ENCODE results near the gene CCDC187. TPM values are rescaled to one million over a fixed set of nuclear protein-coding genes. Genes with fewer than 3 reads are reported as not detected.

Gene CCDC187
- total RNA-seq, 1 donor from 2014 or later = 0.10 TPM

DNA sequence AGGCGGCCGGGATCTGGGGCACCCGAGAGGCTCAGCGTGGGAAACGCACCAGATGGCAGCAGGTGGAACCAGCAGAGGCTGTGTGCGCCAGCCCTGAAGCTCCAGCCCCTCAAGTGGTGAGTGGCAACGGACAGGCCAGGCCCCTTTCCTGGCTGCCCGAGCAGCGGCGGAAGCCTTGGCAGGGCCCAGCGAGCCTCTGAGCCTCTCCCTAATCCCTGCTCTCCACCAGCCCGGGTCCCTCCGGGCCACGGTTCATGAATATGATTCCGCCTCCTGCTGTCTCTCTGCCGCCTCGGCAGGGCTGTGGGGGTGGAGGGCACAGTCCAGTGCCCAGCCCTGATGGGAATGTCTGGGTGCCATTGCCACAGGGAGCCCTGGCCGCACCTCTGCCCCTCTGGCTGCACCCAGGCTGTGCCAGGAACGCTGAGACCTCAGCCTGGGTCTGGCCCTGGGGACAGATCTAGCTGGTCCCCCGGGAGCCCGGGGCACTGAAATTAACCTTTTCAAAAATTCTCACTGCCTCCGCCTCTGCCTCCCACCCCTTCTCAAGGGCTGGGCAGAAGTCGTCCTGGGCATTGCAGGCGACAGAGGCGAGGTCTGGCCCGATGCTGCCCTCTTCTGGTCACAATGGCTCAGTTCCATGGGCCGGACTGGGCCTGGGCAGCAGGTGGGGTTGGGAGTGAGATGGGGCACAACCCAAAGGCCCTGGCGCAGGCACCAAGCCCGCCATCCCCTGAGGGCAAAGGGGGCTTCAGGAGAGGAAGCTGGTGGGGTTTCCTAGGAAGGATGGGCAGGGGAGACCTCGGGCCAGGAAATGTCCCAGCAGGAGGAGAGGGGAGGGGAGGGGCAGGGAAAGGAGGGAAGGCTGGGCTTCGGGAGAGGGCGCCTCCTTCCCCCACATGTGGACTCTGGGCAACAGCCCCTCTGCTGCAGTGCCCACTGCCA lies 20.3 kb downstream of the CCDC187 start:
- DNase-seq = peak; percentile 18

DNA sequence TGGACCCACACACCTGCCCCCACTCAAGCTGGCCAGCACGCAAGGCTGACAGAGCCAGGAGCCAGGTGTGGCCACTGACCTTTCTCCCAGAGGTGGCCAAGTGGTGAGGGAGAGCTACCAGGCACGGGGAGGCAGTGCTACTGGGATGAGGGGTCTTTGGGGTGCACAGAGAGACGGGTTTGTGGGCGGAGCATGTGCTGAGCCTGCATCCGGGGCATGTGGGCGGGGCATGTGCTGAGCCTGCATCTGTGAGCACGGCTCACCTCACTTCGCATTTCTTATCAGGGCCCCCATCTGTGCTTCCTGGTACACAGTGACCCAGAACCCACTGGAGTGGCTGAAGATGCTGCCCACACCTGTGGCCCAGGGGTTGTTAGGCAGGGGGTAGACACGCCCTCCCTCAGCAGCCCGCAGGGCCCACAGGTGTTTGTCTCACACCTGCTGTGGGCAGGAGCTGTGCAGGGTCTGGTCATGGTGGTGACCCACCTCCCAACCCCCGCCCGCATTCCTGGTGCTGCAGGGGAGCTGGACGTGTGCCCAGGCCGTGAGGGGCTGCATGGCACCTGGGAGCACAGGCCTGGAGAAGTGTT lies 21.5 kb downstream of the CCDC187 start:
- DNase-seq = no peak

DNA sequence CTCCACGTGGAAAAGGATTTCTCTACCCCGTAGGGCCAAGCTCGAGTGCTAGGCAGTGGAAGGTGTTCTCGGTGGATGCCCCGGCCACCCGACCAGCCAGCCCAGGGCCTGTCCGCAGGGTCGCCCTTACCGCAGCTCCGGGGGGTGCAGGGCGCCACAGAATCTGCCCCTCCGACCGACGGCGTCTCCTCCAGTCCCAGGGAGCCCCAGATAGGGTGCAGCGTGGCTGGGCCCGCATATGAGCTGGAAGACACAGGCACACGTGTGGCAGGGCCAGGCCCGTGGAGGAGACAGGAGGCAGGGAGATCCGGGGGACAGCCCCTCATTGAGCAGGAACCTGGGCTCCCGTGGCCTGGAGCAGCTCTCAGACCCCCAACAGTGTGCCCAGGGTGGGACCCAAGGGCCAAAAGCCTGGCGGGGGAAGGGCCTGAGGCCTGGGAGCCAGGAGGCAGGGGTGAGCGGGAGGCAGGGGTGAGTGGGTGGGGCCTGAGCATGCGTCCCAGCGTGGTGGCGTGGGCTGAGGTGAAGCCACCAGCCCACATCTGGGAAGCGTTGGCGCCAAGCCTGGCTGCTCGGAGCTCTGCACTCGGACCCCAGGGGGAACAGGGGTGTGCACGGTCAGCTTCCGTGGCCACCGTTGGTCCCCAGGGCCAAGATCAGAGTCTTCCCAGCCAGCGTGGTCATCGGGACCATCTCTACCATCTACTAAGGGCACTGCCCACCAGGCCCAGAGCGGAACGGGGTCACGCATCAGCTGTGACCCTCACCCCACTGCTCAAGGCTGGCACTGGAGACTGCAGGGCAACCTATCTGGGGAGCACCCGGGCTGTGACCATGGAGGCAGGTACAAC lies 22.2 kb downstream of the CCDC187 start:
- DNase-seq = no peak

DNA sequence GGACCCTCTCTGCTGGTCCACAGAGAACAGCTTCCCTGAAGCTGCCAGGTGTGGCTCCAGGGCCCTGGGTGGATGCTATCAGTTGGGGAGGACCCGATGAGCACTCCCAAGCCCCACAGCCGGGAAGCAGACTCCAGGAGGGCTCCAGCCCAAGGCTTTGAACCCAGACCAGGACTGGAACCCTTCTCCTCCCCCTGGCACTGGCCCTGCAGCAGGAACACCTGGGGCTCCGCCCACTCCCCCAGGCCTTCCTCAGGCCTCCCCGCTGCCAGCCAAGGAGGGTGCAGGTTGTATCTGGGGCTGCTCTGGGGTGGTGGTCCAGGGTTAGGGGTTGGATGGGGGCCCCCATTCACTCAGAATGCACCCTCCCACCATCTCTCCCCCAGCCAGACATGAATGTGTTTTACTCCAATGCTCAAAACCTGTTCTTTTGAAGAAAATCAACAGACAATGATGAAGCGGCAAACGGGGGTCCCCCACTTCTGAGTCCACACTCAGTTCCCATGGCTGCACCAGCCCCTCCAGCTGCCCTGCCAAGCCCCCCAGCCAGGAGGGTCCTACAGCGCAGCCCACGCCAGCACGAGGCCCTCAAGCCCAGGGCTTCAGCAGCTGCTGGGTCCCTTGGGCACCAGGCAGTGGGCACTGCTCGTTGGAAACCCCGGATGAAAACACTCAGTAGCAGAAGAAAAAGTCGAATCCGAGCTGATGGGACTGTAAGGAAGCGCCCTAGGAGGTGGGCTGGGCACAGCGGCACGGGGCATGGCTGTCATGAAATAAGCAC lies 23.2 kb downstream of the CCDC187 start:
- DNase-seq = no peak

DNA sequence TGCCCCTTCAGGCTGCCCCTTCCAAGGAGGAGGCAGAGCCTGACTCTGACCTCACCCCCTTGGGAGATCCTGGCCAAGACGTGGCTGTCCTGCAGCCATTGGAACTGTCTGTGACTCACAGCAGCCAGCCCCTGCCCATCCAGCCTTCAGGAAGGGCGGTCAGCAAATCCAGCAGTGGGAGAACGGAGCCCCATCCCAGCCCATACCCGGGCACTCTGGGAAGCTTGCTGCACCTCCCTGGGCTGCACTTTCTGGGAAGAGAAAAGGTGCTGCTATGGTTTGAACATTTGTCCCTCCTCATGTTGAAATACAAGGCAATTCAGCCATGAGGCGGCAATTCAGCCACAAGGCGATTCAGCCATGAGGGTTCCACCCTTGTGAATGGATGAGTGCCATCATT lies 24.4 kb downstream of the CCDC187 start:
- no peak for DNase-seq

DNA sequence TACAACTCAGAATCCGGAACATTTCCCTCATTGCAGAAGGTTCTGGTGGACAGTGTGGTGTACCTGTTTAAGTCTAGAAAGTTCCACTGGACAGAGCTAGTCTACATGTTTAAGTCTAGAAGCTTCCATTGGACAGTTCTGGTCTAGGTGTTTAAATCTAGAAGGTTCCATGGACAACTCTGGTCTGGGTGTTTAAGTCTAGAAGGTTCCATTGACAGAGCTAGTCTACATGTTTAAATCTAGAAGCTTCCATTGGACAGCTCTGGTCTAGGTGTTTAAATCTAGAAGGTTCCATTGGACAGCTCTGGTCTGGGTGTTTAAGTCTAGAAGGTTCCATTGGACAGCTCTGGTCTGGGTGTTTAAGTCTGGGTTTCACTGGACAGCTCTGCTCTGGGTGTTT lies 25.0 kb downstream of the CCDC187 start:
- DNase-seq = no peak

DNA sequence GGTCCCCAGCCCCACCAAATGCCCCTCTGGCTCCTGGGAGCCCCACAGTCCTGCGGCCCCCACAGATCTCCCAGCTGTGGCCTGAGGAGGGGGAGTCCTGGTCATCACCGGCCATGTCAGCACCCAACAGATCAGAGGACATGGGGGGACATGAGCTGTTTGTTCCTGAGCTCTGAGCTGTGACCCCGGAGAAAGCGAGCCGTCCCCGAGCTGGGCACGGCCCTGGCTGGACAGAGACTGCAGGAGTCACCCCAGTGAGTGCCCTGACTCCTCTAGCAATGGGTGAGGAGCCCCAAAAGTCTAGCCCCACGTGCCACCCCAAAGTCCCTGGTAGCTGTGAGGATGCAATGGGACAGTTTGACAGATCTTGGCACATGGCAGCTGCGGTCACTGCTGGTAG lies 25.7 kb downstream of the CCDC187 start:
- no peak for DNase-seq

DNA sequence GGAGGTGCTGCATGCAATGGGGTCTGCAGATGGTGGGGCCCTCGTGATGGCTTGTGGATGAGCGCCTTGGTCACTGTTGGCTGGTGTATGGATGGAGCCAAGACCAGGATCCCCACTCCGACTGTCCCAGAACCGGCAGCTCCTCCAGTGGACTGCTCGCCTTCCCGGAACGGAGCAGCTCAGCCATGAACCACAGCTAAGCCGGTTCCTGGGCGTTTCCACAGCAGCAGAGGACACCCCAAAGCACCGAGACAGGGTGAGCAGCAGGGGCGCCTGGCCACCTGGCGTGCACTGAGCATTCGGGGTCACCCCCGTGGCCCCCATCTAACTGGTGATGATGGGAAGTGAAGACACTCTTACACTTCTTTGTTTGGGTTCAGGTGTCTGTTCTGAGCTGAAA lies 26.1 kb downstream of the CCDC187 start:
- no peak for DNase-seq

DNA sequence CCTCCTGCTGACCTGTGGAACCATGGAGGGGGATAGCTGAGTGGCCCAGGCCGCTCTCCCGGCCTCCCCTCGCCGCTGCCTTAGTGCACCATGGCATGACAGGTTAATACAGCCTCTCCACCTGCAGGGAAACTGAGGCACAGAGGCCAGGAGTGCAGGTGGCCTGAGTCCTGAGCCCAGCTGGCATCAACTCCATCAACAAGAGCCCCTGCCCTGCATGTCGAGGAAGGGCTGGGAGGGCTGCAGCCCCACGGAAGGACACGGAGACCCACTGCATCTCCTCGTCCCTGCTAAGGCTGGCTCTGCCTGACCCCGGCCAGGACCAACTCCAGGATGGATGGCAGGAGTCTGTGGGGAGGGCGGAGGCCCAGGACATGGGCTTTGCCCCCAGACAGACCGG lies 27.2 kb downstream of the CCDC187 start:
- no peak for DNase-seq

DNA sequence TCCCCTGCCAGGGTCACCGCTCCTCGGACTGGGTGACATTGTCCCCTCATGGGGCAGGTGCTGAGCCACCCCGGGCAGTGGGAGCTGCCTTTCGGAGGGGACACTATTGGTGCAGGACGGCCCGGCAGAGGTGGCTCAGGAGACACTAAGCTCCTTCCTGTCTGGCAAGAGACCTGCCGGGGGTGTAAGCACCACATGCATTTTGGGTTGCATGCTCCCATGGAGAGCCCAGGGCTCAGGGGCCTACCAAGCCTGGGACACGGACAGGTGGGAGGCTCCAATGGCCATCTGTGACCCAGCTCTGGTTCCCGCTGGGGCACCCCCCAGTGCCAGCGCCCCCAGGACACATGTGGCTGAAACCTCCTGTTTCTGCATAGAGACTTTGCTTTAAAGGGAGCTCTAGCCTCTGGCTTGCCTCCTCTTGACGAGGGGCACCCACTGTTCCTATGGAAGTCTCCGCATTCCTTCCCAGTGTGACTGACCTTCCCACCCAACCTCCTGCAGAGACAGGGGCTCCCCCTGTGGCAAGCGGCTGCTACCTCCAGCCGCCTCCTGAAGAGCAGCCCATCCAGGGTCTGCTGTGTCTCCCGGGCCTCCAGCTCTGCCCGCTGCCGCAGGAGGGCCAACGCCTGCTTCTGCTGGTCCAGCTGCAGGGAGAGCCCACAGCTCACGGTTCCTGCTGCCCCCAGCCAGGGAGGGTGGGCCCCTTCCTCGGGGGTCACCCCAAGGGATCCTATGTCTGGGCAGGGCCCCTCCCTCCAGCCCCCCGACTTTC lies 28.1 kb downstream of the CCDC187 start:
- DNase-seq = no peak

DNA sequence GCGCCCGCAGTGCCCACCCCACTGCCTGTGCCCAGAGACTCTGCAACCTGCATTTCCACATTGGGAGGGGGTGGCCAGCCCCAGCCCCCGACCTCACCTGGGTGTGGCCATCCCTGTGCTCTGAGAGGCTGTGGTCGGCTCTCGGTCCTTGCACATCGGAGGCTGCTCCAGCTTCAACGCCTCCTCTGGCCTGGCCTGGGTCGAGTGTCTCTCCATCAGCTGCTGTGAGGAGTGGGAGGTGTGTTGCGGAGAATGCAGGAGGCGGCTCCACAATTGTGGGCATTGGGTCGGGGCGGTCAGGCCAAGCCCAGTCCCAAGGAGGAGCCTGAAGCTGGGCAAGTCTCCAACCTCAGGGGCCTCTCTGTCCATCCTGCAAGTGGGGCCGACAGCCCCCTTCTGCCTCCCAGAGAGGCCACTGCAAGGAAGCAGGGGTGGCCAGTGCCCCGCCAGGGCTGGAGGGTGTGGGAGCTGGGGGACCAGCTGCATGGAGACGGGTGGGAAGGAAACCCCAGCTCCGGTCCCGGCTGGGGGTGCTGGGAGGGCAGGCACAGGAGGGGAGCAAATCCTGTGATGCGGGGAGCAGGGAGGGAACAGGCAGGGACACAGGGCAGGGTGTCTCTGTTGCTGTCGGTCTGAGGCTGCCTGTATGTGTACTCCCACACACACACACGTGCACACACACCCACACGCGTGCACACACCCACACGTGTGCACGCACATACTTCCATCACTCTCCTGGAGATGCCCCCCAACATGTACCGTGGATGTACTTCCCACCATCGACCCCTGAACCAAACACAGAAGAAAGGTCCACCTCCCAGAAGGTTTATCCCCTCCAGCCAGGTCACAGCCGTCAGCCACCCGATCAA lies 28.9 kb downstream of the CCDC187 start:
- no peak for DNase-seq

DNA sequence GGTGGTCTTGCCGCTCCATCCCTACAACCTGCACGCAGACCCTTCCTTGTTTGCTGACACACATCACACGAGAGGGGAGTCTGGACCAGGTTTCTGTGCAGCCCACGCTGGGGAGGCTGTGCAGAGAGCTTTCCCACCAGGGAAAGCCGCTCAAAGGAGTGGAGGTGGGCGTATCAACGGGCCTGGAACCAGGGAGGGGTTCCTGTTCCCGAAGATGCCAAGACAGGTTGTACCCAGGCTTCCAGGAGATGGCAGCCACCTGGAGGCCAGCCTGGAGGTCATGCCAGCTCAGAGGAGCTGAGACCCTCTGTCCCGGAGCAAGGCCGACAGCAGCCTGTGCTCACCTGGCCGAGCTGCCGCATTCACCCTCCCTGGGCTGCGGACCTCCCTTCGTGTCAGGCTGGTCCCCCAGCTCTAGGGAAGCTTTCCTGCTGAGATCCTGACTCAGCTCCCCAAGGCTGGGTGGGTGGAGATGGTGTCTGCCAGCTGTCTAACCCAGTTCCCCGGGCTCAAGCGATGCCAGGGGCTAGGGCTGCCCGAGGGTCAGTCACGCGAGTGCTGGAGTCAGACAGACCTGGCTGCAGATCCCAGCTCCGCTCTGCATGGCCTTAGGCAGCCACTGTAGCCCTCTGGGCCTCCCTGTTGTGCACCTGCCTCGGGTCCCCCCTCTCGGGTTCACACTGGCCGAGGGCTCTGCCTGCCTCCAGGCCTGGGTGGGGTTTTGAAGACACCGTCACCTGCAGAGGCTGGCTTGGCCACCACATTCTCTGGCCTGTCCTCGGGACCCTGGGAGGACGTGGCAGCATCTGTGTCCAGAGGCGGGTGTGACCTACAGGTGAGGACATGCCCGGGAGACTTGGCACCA lies 29.7 kb downstream of the CCDC187 start:
- no peak for DNase-seq

DNA sequence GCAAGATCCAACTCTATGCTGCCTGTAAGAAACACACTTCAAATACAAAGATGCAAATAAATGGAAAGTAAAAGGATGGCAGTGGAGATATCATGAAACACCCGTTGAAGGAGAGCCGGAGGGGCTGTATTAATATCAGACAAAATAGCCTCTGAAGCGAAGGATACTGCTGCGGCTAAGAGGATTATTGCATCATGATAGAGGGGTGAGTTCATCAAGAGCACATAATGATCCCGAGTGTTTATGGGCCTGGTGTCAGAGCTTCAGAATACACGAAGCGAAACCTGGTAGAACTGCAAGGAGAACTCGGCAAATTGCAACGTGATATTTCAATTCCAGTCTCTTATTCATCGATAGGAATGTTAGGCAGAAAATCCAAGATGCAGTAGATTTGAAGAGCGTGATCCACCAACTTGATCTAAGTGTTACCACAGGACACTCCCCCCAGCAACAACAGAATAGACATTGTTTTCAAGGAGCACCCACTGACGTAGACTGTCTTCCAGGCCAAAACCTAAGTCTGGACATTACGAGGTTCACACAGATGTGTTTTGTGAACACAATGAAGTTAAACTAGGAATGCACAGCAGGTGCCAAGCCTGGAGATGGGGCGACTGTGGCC lies 30.5 kb downstream of the CCDC187 start:
- DNase-seq = no peak

DNA sequence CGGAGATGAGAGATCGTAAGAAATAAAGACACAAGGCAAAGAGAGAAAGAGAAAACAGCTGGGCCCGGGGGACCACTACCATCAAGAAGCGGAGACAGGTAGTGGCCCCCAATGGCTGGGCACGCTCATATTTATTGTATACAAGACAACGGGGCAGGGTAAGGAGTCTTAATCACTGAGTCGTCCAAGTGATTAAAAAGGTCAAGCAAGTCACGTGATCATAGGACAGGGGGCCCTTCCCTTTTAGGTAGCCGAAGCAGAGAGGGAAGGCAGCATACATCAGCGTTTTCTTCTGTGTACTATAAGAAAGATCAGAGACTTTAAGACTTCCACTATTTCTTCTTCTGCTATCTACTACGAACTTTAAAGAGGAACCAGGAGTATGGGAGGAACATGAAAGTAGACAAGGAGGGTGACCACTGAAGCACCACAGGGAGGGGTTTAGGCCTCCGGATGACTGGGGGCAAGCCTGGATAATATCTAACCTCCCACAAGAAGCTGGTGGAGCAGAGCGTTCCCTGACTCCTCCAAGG lies 33.7 kb downstream of the CCDC187 start:
- no peak for DNase-seq

DNA sequence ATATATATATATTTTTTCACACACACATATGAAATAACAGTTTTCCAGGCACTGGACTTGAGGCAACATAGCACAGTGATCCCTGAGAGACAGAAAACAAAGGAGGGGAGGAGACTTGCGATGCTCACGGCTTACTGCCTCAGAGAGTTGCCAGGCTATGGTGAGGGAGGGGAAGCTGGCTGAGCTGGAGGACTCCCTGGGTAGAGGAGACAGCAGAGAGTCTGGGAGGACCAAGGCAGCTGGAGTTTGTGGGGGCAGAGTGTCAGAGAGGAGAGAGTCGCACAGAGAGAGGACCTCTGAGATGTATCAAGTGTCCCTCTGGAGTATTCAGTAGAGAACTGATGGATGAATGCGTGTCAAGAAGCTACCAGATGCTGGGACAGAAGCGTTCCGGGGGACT lies 35.2 kb downstream of the CCDC187 start:
- no peak for DNase-seq

DNA sequence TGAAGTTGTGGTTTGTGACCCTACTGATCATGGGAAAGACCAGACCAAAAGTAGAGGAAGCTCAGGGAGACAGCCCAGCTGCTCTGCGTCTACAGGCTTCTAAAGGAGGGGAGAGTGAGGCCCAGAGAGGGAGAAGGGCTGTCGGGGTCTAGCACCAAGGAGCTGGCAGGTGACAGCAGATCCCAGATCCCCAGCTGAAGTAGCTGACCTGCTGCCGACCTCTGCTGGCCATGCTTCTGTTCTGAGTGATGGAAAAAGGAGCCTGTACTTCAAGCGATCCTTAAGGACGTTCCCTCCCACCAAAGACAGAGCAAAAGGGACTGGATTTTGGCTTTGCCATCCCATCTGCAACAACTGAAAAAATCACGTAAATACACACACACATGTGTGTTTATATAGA lies 35.6 kb downstream of the CCDC187 start:
- DNase-seq = peak; percentile 21

DNA sequence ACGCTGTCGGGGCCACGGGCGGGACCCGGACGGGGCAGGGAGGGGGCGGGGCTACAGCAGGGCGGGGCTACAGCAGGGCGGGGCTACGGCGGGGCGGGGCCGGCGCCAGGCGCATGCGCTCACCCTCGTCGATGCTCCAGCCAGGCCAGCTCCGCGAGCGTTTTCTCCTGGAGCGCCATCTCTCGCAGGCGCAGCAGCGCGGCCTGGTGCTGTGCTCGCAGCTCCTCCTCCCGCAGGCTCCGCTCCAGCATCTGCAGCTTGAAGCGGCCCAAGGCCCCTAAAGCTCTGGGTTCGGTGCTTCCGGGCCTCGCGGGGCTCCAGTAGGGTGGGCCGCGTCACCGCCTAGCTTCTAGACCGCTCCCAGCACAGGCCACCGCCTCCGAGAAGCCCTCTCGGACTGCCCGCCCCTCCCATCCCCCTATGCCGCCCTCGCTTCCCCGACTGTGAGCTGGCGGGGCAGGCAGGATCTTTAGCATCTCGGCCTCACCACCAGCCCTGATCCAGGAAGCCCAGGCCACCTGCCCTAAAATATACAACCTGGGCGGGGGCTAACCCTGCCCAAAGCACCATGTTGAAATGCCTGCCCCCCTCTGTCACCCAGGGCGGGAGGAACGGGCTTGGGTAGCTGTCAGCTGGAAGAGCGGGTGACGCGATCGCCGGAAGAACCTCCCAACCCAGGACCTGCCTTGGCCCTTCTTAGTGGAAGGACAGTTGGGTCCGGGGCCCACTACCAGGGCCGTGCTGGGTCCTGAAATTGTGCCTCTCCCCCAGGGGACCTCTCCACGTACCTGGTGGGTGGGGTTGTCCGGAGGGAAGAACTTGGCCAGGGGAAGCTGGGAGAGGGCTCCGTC lies 36.4 kb downstream of the CCDC187 start:
- DNase-seq = peak; percentile 73

Data from skin of body (tissue), 2 donors.